SJCRH30 (cell line): ENCODE data around the gene HSPB7. TPM values are rescaled to one million over a fixed set of nuclear protein-coding genes. Genes with fewer than 3 reads are reported as not detected.
A peak's percentile ranks its signal among the peaks of the same experiment; 100 is the strongest.
"Not testable (repeated sequence)": the region's sequence is repeated elsewhere in the genome, so short reads cannot be mapped to it uniquely, and the experiment has no call there.

Source experiments
- DNase-seq, 2 experiments: peaks; one replicate each; pipeline ENCODE4 v3.0.0-alpha.2; 2015 to 2020
- H3K27ac ChIP-seq: fragments of 250-450 bp; sonication (Bioruptor Pico); 2 replicates; pipeline ENCODE4 v1.5.1; 2020; ENCODE audit warnings: mild to moderate bottlenecking, moderate library complexity
- H3K27me3 ChIP-seq: fragments of 250-450 bp; sonication (Bioruptor Pico); 2 replicates; pipeline ENCODE4 v1.5.1; 2020; ENCODE audit warnings: mild to moderate bottlenecking, moderate library complexity
- H3K36me3 ChIP-seq: fragments of 250-450 bp; sonication (Bioruptor Pico); 2 replicates; pipeline ENCODE4 v1.5.1; 2020; ENCODE audit warnings: mild to moderate bottlenecking, moderate library complexity
- H3K4me1 ChIP-seq: fragments of 250-450 bp; sonication (Bioruptor Pico); 2 replicates; pipeline ENCODE4 v1.5.1; 2020; ENCODE audit warnings: mild to moderate bottlenecking, moderate library complexity
- H3K4me3 ChIP-seq: fragments of 250-450 bp; sonication (Bioruptor Pico); 2 replicates; pipeline ENCODE4 v1.5.1; 2020; ENCODE audit warnings: mild to moderate bottlenecking, moderate library complexity
- H3K9me3 ChIP-seq: fragments of 250-450 bp; sonication (Bioruptor Pico); replicated peaks from 2 replicates; pipeline ENCODE4 v1.5.1; 2020; ENCODE audit warnings: mild to moderate bottlenecking, moderate library complexity
- total RNA-seq: library from RNA; depleted of rRNA; stranded (reverse); fragments of >200 nt; shearing (Covaris generic); gene quantifications from 2 replicates; pipeline ENCODE4 v1.2.3, GENCODE V29; 2014

HSPB7 gene
- total RNA-seq, 1 experiment from 2014 or later = 81.4 TPM

DNA sequence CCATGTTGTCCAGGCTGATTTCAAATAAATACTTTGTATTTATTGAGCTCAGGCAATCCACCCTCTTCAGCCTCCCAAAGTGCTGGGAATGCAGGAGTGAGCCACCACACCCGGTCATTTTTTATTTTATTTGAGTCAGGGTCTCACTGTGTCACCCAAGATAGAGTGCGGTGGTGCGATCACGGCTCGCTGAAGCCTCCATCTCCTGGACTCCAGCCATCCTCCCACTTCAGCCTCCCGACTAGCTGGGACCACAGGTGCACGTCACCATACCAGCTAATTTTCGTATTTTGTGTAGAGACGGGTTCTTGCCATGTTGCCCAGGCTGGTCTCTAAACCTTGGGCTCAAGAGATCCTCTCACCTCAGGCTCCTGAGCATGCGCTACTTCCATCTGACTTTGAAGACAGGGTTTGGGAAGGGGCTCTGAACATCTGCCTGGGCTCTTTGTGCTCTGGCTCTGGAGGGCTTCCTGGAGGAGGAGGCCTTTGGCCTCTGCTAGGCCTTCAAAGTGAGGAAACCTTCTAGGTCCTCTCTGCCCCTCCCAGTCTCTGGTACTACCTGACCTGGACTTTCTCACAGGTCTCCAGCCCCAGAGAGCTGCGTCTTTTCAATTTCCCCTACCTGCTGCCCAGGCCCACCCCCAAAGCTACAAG lies 5.8 kb downstream of the HSPB7 start:
- no peak for DNase-seq
- no peaks in the 10 kb centered on the region for H3K27me3 ChIP-seq
- no peaks in the 10 kb centered on the region for H3K9me3 ChIP-seq
- H3K36me3 ChIP-seq = no peaks in the 10 kb centered on the region
- peaks cover 32% of the 10 kb centered on the region for H3K4me1 ChIP-seq
- H3K4me3 ChIP-seq = no peak overlapping the region
- no peak overlapping the region for H3K27ac ChIP-seq

DNA sequence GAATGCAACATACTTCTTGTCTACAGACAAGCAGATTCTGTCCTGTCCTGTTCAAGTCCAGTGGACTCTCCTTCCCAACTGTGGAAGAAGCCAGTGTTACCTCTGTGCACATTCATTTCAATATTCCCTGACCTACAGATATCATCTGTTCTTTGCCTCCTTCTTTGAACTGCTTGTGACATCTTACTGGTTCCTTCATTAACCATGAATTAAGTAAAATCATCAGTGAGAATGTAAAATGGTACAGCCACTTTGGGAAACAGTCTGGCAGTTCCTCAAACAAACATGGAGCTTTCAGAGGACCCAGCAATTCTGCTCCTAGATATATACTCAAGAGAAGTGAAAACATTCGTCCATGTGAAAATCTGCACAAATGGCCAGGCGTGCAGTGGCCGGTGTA lies 7.0 kb downstream of the HSPB7 start:
- no peaks in the 10 kb centered on the region for H3K9me3 ChIP-seq
- no peak overlapping the region for H3K27ac ChIP-seq
- H3K36me3 ChIP-seq = no peaks in the 10 kb centered on the region
- no peak overlapping the region for H3K4me3 ChIP-seq
- no peak for DNase-seq
- H3K27me3 ChIP-seq = no peaks in the 10 kb centered on the region
- peaks cover 20% of the 10 kb centered on the region for H3K4me1 ChIP-seq

GRCh38 chr1:16009678-16010077 lies 8.2 kb downstream of the HSPB7 start:
- DNase-seq = no peak
- Histone ChIP-seq H3K27me3 (no peaks in the 10 kb centered on the region), H3K27ac (no peak overlapping the region), H3K4me1 (peaks cover 8% of the 10 kb centered on the region), H3K36me3 (no peaks in the 10 kb centered on the region), H3K9me3 (no peaks in the 10 kb centered on the region), H3K4me3 (no peak overlapping the region)

GRCh38 chr1:16009030-16009460 lies 8.8 kb downstream of the HSPB7 start:
- no peak overlapping the region for H3K27ac ChIP-seq
- no peaks in the 10 kb centered on the region; the same call in 1 of the 2 replicates for H3K27me3 ChIP-seq
- H3K9me3 ChIP-seq = no peaks in the 10 kb centered on the region
- DNase-seq = peak; percentile 86 to 96
- no peaks in the 10 kb centered on the region for H3K36me3 ChIP-seq
- no peak overlapping the region for H3K4me3 ChIP-seq
- peaks cover 2% of the 10 kb centered on the region for H3K4me1 ChIP-seq

DNA sequence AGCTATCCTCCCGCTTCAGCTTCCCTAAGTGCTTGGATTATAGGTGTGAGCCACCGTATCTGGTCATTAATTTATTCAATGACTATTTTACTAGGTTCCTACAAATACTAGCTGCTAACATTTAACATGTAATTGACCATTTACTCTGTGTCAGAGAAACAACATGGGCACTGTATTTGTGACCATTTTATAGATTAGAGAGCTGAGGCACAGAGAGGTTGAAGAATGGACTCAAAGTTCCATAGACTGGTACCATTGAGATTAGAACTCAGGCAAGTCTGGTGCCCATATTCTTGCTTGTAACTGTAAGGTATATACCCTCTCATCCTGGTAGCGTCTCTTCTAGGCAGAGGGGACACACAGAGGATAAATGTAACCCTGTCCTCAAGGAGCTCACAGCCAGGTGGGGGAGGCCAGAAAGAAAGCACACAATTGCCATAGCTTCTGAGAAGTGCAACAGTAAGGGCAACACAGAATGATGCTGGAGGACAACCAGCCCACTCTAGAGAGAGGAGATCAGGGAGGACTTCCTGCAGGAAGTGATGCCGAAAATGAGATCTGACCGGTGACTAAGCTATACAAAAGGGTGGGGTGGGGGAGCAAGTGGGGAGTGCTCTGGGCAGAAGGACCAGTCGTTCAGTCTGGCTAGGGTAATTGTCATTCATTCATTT lies 10.0 kb downstream of the HSPB7 start:
- Histone ChIP-seq H3K4me1 (no peaks in the 10 kb centered on the region), H3K36me3 (no peaks in the 10 kb centered on the region), H3K27ac (no peak overlapping the region), H3K27me3 (no peaks in the 10 kb centered on the region; the same call in 1 of the 2 replicates), H3K4me3 (no peak overlapping the region), H3K9me3 (no peaks in the 10 kb centered on the region)
- DNase-seq = no peak

DNA sequence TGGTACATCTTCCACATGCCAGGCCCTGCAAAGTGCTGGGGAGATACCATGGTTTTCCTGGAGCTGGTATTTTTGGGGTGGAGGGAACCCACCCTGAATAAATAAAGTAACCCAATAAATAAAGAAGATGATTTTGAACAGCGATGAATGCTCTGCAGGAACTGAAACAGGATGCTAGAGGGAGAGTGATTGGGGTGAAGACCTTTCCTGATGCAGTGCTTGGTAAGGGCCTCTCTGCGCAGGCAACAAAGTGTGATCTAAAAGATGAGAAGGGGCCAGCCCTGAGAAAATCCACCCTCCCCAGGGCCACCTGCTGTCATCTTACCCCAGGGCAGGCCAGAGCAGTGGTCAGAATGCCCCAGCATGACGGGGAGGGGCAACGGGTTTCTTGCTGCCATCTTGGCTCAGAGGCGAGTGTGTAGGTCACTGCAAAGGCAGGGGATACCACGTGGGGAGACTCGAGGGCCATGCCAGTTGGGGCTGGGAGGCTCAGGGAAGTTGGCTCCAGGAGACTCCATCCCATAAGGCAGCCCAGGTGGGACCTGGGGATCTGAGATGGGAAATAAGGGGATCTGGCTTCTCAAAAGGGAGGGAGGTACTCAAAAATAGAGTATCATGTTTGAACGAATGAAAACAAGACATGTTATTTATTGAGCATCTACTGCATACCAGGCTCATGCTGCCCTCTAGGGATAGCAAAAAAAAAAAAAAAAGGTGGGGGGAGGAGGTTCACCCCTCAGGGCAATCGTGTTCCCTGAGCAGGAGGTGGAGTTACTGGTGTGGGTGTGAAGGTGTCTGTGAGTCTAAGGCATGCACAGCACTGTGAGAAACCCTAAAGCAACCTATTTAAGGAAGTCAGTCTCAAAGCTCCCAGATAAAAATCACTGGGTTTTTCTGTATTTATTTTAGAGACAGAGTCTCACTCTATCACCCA lies 11.0 kb downstream of the HSPB7 start:
- DNase-seq = no peak
- Histone ChIP-seq H3K4me3 (no peak overlapping the region), H3K9me3 (no peaks in the 10 kb centered on the region), H3K27ac (no peak overlapping the region), H3K4me1 (no peaks in the 10 kb centered on the region), H3K36me3 (no peaks in the 10 kb centered on the region), H3K27me3 (no peaks in the 10 kb centered on the region; the same call in 1 of the 2 replicates)

DNA sequence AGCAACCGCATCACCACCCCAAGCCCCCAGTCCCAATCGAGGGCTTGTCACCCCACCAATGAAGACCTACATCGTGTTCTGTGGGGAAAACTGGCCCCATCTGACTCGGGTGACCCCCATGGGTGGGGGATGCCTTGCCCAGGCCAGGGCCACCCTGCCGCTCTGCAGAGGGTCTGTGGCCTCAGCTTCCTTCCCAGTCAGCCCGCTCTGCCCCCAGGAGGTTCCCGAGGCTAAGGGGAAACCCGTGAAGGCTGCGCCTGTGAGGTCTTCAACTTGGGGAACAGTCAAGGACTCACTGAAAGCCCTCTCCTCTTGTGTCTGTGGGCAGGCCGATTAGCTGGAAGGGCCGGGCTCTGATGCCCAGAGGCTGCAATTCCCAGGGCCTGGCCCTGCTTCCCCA lies 11.8 kb downstream of the HSPB7 start:
- no peaks in the 10 kb centered on the region for H3K4me1 ChIP-seq
- H3K27ac ChIP-seq = no peak overlapping the region
- H3K36me3 ChIP-seq = no peaks in the 10 kb centered on the region
- no peak overlapping the region for H3K4me3 ChIP-seq
- H3K27me3 ChIP-seq = no peaks in the 10 kb centered on the region; the same call in 1 of the 2 replicates
- no peaks in the 10 kb centered on the region for H3K9me3 ChIP-seq
- DNase-seq = no peak

DNA sequence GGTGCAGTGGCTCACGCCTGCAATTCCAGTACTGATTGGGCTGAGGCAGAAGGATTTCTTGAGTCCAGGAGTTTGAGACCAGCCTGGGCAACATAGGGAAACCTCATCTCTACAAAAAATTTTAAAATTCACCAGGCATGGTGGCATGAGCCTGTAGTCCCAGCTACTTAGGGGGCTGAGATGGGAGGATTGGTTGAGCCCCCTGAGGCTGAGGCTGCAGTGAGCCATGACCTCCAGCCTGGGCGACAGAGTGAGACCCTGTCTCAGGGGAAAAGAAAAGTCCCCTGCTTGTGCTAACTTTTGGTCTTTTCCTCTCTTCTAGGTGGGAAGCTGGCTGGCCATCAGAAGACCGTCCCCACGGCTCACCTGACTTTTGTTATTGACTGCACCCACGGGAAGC lies 12.2 kb downstream of the HSPB7 start:
- no peaks in the 10 kb centered on the region for H3K9me3 ChIP-seq
- H3K4me3 ChIP-seq = no peak overlapping the region
- H3K36me3 ChIP-seq = no peaks in the 10 kb centered on the region
- no peaks in the 10 kb centered on the region for H3K4me1 ChIP-seq
- DNase-seq = no peak
- no peaks in the 10 kb centered on the region; the same call in 1 of the 2 replicates for H3K27me3 ChIP-seq
- H3K27ac ChIP-seq = no peak overlapping the region

GRCh38 chr1:16001274-16001673 lies 16.6 kb downstream of the HSPB7 start:
- H3K36me3 ChIP-seq, H3K9me3 ChIP-seq, H3K4me3 ChIP-seq, DNase-seq, H3K4me1 ChIP-seq, H3K27me3 ChIP-seq, H3K27ac ChIP-seq: not testable (repeated sequence)

GRCh38 chr1:15998929-15999328 lies 18.9 kb downstream of the HSPB7 start:
- Histone ChIP-seq H3K9me3 (no peaks in the 10 kb centered on the region), H3K36me3 (no peaks in the 10 kb centered on the region), H3K4me1 (no peaks in the 10 kb centered on the region), H3K27me3 (peaks cover 3% of the 10 kb centered on the region; the same call in 1 of the 2 replicates), H3K4me3 (no peak overlapping the region), H3K27ac (no peak overlapping the region)
- no peak for DNase-seq

- peak in 1 of 2 experiments; percentile 25 for DNase-seq
Measured at GRCh38 chr1:15997637-15998280, 20.1 kb downstream of the HSPB7 start.

GRCh38 chr1:15997076-15997585 lies 20.7 kb downstream of the HSPB7 start:
- H3K4me1 ChIP-seq = no peaks in the 10 kb centered on the region
- H3K27me3 ChIP-seq = peaks cover 6% of the 10 kb centered on the region; the same call in 1 of the 2 replicates
- DNase-seq = no peak
- H3K27ac ChIP-seq = no peak overlapping the region
- H3K9me3 ChIP-seq = no peaks in the 10 kb centered on the region
- H3K36me3 ChIP-seq = no peaks in the 10 kb centered on the region
- no peak overlapping the region for H3K4me3 ChIP-seq

More at GRCh38 chr1:15997637-15998280, 20.1 kb downstream of the HSPB7 start:
- H3K36me3 ChIP-seq = no peaks in the 10 kb centered on the region
- peaks cover 3% of the 10 kb centered on the region; the same call in 1 of the 2 replicates for H3K27me3 ChIP-seq
- H3K9me3 ChIP-seq = no peaks in the 10 kb centered on the region
- no peaks in the 10 kb centered on the region for H3K4me1 ChIP-seq
- H3K27ac ChIP-seq = no peak overlapping the region
- H3K4me3 ChIP-seq = no peak overlapping the region

GRCh38 chr1:15994590-15995351 lies 23.1 kb downstream of the HSPB7 start:
- no peaks in the 10 kb centered on the region for H3K4me1 ChIP-seq
- H3K27ac ChIP-seq = no peak overlapping the region
- H3K27me3 ChIP-seq = peaks cover 3% of the 10 kb centered on the region
- DNase-seq = peak; percentile 77 to 85
- no peaks in the 10 kb centered on the region for H3K36me3 ChIP-seq
- no peak overlapping the region for H3K4me3 ChIP-seq
- H3K9me3 ChIP-seq = no peaks in the 10 kb centered on the region

GRCh38 chr1:15994081-15994480 lies 23.8 kb downstream of the HSPB7 start:
- H3K9me3 ChIP-seq = no peaks in the 10 kb centered on the region
- no peaks in the 10 kb centered on the region for H3K4me1 ChIP-seq
- H3K36me3 ChIP-seq = no peaks in the 10 kb centered on the region
- H3K27ac ChIP-seq = no peak overlapping the region
- H3K27me3 ChIP-seq = peaks cover 2% of the 10 kb centered on the region
- no peak for DNase-seq
- H3K4me3 ChIP-seq = no peak overlapping the region
